Measurements from ENCODE around the gene KAT8.

DNA sequence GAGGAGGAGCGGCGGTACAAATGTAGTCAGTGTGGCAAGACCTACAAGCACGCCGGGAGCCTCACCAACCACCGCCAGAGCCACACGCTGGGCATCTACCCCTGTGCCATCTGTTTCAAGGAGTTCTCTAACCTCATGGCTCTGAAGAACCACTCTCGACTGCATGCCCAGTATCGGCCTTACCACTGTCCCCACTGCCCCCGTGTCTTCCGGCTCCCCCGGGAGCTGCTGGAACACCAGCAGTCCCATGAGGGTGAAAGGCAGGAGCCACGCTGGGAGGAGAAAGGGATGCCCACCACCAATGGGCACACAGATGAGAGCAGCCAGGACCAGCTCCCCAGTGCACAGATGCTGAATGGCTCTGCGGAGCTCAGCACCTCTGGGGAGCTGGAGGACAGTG lies 40.4 kb upstream of the KAT8 start:
- TF ChIP-seq, protein P1, sequence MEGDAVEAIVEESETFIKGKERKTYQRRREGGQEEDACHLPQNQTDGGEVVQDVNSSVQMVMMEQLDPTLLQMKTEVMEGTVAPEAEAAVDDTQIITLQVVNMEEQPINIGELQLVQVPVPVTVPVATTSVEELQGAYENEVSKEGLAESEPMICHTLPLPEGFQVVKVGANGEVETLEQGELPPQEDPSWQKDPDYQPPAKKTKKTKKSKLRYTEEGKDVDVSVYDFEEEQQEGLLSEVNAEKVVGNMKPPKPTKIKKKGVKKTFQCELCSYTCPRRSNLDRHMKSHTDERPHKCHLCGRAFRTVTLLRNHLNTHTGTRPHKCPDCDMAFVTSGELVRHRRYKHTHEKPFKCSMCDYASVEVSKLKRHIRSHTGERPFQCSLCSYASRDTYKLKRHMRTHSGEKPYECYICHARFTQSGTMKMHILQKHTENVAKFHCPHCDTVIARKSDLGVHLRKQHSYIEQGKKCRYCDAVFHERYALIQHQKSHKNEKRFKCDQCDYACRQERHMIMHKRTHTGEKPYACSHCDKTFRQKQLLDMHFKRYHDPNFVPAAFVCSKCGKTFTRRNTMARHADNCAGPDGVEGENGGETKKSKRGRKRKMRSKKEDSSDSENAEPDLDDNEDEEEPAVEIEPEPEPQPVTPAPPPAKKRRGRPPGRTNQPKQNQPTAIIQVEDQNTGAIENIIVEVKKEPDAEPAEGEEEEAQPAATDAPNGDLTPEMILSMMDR (IDR thresholded peaks at IDR 0.05) = no peak
- no peak for TF ChIP-seq POLR2A (IDR thresholded peaks at IDR 0.05)
